GM21529 (cell line): ENCODE data around the gene BMPER.

Experiments used
- ATAC-seq: cut with Tn5 transposase; IDR thresholded peaks from one replicate; pipeline ENCODE4 v1.9.1; 2021; ENCODE audit not compliant: unreplicated experiment

Gene BMPER

DNA sequence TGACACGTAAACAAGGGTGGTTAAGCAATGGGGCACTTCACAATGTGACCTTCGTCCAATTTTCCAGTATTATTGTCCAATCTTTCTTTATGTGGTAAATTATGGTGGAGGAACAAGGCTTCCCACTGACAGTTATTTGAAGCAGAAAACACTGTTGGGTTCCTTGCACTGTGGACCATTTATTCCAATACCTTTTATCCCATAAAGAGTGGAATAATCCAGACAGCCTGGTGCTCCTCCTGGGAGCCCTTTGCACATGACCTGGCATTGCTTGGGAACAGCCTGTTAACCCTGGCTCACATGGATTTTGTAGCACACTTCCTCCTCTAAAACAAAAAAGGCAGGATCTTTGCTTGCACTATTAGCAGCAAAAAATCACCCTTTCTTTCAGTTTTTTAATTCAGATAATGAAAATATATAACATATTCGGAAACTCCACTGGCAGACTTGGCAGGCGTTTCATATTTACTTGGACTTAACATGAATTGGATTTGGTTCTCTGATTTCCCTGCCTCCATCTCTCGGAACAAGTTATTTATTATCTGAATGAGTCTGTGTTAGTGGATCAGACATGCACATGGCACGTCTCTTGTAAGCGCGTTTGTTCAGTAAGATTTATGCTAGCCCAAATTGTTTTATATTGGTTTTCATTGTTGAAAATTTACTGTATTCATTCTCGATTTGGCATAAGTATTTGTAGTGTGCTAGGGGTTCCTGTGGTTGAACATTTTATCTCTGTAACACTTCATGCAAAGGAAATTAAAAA lies 59.3 kb downstream of the BMPER start:
- no peak for ATAC-seq

DNA sequence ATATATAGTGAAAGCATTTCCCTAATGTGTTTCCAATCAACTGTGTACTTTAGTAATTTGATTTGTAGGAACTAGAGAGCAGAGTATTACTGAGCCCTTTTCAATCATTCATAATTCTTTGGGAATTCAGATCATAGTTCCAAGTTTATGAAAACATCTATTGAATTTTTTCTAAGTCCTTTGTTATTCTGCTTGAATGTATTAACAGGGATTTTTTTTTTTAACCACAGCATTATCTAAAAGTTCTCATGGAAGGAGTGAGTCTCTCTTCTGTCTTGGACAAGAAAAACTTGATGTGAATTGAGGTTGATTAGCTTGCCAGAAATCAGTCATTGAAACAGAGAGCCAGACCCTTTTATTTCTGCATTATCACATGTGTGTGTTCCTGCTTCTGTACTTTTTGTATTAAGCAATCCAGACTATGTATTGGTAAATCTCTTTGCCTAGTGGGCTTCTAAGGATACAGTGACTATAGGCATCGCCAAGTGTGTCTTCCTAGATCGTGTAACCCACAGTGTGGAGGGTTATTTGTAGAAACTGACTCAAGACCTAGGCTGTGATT lies 59.9 kb downstream of the BMPER start:
- ATAC-seq = no peak

DNA sequence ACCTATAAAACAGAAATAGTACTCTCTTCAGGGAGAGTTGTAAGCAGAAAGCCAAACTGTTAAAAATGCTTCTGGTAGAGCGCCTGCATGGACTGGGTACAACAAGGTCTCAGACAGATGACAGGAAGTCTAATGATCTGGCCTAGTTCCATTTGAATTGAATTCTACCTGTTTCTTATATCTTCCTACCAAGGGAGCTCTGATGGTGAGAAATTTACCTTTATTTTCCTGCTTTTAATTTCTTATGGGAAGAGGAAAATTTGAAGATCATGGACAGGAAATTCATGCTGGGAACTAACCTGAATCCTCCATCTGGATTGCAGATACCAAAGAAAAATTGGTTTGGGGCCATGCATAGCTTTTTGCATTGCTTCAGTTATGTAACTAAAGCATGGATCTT lies 63.3 kb downstream of the BMPER start:
- no peak for ATAC-seq

DNA sequence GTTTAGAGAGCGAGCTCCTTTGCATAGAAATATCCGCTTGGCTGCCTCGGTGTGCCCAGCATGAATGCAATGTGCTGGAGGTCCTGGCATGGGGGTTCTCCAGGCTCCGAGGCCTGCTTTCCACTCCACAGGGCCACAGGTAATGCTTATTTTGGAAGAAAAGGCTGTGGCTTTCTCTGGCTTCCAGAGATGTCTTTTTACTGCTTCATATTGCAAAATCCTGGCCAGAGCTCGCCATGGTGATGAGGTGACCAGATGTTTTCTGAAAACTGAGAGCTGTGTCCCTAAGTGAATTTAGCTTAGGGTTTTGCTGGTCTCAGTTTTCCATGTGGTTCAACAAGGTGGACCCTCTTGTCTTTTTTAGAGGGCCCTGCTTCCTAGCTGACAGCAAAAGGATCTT lies 65.2 kb downstream of the BMPER start:
- no peak for ATAC-seq

DNA sequence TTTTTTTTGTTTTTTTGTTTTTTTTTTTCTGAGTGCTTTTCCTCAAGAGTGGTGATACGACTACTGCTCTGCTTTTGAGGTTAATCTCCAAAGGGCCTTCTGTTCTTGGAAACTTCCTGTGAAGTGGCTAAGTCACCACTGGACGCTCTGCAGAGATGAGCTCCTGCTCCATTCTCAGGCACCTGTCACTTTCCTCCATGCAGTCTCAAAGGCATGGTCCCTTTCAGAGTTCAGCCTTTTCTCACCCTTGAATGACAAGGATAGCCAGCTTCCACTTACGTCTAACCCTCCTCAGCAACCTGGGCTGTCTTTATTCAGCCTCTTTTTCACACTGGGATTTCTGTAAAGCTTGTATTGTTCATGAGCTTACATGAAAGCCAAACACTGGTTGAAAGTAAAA lies 65.8 kb downstream of the BMPER start:
- ATAC-seq = no peak

GRCh38 chr7:33973231-33974015 lies 68.1 kb downstream of the BMPER start:
- ATAC-seq = no peak

DNA sequence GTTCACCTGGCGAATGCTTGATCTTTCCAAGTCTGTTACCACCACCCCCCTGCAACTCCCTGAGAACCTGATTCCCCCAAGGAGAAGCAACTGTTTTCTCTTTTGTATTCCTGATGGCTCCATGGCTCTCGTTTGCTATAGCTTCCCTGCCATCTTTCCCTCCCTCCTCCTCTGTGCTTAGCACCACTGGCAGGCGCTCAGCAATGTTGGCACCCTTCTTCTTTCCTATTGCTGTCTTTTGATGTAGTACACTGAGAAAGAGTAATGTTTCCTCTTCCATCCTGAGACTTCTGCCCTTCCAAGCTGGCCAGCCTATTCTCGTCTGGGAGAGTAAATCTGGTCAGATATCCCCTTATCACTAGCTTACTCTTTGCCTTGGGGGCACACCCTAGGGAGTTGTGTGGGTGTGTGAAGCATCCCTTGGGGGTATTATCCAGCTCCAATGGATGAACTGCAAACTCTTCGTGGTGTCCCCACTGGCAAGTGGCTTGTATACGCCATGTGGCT lies 74.0 kb downstream of the BMPER start:
- no peak for ATAC-seq

DNA sequence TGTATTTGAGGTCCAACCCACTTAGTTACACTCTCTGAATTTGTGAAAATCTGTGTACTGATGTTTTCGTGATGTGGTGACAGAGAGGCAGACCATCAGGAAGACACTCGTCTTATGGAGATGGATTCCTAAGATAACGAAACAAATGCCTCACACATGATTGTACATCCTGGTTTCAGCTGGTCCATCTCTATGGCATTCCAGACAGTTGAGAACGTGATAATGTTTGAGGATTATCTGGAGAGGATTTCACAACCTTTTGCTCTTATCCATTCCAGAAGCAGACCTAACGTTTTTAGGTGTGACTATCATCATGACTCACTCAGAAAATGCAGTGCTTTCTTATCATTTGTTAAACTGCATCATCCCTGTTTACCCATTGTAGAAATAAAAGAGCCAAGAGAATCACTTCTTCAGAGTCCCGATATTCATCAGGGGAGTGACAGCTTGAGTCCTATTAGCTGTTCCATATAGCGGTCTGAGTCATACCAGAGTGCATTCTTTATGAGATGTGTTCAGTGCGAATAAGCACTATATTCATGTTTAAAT lies 74.5 kb downstream of the BMPER start:
- ATAC-seq = no peak

DNA sequence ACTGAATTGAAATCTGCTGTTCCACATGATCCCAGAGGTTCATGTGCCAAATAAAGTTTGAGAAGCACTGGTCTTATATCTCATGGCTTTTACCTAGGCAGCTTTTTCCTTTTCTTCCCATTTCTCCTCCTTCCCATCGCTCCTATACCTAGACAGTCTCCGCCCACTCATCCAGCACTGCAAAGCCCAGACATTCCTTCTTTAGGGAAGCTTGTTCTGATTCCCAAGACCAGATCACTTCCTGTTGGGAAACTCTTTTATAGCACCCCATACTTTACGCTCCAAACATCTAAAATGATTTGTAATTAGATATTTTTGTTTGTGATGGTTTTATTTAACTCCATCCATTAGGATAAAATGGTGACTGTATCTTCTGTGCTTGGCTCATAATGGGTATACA lies 75.9 kb downstream of the BMPER start:
- ATAC-seq = no peak

DNA sequence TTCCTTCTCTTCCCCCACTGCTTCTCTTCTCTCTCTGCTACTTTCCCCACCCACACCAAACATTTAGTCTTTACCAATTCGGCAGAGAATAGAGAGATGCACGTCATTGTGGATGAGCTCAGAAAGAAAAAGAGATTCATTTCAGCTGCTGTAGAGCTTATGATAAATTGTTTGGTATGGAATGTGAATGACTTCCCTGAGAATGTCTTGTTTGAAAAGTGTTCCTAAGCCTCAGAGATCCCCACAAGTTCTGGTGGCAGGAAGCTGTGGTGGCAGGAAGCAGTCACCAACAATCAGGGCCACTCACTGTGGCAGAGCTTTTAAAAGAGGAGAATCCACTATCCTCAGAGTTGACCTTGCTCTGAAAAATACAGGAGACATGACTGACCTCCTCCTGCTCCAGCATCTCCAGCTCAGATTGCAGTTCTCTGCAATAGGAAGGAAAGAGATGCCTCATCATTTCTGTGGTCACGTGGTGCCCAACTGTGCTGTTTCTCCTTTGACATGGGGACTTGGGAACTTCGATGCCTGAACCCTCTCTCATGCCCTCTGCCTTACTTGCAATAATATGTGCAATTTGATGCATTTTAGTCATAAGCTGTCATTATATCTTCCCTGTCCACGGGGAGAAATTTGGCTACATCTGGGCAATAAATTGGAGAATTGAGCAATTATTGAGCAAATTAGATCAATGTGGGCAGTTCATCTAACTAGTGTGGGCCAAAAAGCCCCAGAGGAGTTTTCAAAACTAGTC lies 76.5 kb downstream of the BMPER start:
- ATAC-seq = no peak

- ATAC-seq = no peak
These were observed 77.1 kb downstream of the BMPER start for GRCh38 chr7:33982425-33982786.

- no peak for ATAC-seq
These were observed 81.1 kb downstream of the BMPER start for GRCh38 chr7:33986451-33986850.

DNA sequence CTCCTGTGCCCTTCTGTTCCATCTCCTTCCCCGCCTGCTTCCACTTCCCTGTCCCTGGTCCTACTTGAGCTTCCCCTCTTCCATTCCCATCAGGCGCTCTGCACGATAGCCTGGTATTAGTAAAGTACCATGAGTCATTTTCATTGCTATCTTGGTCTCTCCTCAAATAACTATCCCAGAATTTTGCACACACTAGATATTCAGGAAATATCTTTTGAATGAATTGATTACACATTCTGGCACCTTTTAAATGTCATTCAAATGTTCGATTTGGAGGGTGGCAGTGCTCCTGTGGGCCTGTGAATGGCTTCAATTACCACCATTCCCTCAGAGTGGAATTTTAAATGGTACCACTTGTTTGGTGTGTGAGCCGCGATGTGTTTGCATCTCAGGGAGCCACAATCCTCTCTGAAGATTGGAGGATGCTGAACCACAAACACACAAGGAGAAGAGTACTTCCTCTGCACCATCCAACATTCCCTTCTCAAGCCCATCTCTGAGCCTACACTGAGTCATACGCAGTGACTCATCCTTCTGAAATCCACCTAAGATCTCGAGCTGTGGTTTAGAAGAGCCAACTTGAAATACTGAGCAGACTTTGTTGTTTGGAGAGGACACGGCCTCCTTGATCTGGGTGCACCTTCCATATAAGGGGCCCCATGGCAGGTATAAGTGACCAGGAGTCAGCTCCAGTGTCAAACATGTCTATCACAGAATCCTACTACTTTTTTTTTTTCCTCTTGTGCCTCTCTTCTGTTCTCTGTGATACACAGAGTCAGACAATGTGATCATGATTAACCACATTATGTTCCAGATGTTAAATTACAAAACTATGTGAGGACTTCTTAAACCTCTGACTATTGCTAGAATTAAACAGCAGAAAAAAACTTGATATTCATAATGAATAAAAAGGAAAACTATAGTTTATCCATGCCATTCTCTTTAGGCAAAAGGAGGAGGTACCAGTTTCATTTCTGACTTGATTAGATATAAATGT lies 81.9 kb downstream of the BMPER start:
- no peak for ATAC-seq

- ATAC-seq = no peak
These were observed 91.6 kb downstream of the BMPER start for GRCh38 chr7:33996899-33997298.

DNA sequence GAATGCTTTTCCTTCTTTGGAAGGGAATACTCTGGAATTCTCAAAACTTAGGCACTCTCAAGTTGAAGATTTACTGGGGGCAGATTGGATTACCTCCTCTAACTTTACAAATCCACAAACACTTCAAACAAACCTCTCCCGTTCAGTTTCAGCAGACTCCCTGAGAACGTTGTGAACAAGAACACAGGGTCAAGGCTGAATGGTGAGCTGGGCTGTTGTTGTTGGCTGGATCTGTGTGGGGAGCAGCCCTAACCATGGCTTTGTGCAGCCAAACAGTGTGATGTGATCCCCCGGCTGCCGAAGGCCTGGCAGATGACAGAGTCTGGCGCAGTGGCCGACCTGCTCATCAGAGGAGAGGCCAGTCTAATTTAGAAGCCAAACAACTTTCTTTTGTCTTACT lies 93.1 kb downstream of the BMPER start:
- ATAC-seq = no peak

DNA sequence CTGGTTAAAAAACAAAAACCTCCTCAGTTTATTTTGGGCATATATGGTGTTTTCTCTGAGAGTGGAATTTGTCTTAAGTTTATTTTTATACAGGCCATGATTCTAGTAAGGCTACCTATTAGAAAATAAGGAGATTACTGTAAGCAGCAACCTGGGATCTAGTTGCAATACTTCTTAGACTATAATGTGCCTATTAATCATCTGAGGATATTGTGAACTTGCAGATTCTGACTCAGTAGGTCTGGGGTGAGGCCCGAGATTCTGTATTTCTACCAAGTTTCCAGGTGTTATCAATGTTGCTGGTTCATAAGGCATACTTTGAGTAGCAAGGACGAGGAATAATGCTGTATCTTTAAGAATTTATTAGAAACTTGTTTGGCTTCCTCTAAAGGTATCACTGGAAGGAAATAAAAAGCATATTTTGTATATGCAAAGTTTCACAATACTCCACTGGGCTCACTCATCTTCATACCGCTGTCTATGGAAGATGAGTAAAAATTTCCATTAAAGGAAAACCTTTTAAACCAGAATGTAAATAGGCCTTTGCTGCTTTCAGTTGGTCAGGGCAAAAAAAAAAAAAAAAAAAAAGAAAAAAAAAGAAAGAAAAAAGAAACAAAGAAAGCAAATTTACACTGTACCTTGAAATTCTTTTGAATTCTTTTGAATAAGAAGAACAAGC lies 105.8 kb downstream of the BMPER start:
- no peak for ATAC-seq

DNA sequence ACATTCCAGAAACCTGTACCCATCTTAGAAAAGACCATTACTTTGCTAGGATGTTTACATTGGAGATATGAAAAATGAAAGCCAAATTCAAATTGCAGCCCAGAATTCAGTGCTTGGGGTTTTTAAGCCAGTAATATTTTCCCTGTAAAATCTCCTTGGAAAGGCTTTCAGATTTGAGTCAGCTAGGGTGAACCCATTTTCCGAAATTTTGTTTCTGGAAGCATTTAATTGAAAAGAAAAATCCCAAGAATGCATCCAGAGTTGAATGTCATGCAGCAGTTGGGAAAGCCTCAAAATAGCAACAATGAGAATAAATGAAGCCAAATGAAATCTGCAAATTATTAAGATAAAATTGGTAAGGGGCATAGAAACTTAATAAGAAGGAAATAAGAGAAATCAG lies 106.4 kb downstream of the BMPER start:
- no peak for ATAC-seq

DNA sequence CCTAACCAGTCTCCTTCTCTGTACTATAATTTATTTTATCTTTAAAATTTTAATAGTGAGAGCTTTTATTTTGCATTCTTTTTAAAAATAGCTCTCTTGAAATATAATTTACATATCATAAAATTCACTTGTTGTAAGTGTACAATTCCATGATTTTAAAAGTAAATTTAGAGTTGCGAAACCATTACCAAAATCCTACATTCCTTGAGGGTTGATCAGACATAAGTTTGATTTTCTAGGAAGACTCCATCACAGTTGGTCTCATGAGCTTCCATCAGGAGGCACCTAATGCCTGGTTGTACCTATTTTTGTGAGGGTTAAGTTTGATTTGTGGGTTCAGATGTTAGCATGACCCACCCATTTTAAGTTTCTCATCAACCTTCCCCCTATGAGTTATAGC lies 108.1 kb downstream of the BMPER start:
- no peak for ATAC-seq

GRCh38 chr7:34015651-34016050 lies 110.3 kb downstream of the BMPER start:
- ATAC-seq = no peak
